GM12878 (cell line): ENCODE results near the gene NPVF. TPM values are rescaled to one million over a fixed set of nuclear protein-coding genes. Genes with fewer than 3 reads are reported as not detected.

Source experiments
- ATAC-seq: fragments of 200-7000 bp; cut with Tn5 transposase; 3 replicates; pipeline ENCODE4 v1.9.1; 2020; ENCODE audit warnings: mild to moderate bottlenecking, moderate library complexity
- BruUV-seq: library from RNA; stranded (reverse); fragments of 400-500 nt; replicated peaks from 2 replicates; lab custom pipeline; 2021; lab: Mats Ljungman, UMichigan
- CTCF ChIA-PET: fragments of 300-600 bp; sonication (Branson Sonifier 250); formaldehyde crosslinking; extraction: SDS; loops from one replicate; lab custom pipeline; 2021; ENCODE audit warnings: inconsistent platforms; lab: Yijun Ruan, JAX
- POLR2A ChIA-PET: fragments of 350-600 bp; formaldehyde crosslinking; extraction: SDS; loops from one replicate; lab custom pipeline; 2021; ENCODE audit warnings: inconsistent platforms; lab: Charles Lee
- RAD21 ChIA-PET: fragments of 300-600 bp; sonication (Branson Sonifier 250); formaldehyde crosslinking; loops from one replicate; lab custom pipeline; 2023; ENCODE audit warnings: antibody characterized with exemption; ENCODE audit not compliant: unreplicated experiment; lab: Charles Lee
- SMC1A ChIA-PET: fragments of 300-600 bp; sonication (Branson Sonifier 250); formaldehyde crosslinking; loops from one replicate; lab custom pipeline; 2023; ENCODE audit not compliant: unreplicated experiment, uncharacterized antibody; lab: Charles Lee
- DNase-seq: peaks from one replicate; pipeline ENCODE4 v3.0.0-alpha.2; 2011; ENCODE audit warnings: low read depth, low spot score
- FAIRE-seq: peaks from 3 replicates; lab custom pipeline; 2011; peaks lifted over from hg19 to GRCh38; lab: Jason Lieb, UNC
- H2AFZ ChIP-seq: 2 replicates; pipeline ENCODE4 v1.6.0; 2011; ENCODE audit warnings: low read depth, low read length, control low read depth; ENCODE audit not compliant: control insufficient read depth
- H3K27ac ChIP-seq: 2 replicates; pipeline ENCODE4 v1.5.1; 2011; ENCODE audit warnings: control low read depth; ENCODE audit not compliant: control insufficient read depth, insufficient read depth
- H3K27me3 ChIP-seq, 2 experiments: replicated peaks in 1 of 2; 2 replicates each; pipeline versions ENCODE4 v1.6.0 to v1.6.1; 2011; ENCODE audit warnings: low read length in 1 of 2; ENCODE audit not compliant: control insufficient read depth in 2 of 2, insufficient read depth in 2 of 2
- H3K36me3 ChIP-seq, 2 experiments: 2 replicates each; pipeline ENCODE4 v1.5.1; 2011; ENCODE audit warnings: low read length in 1 of 2; ENCODE audit not compliant: control insufficient read depth in 2 of 2, insufficient read depth in 2 of 2
- H3K4me1 ChIP-seq: 2 replicates; pipeline ENCODE4 v1.6.1; 2011; ENCODE audit warnings: mild to moderate bottlenecking, low read length, moderate library complexity, mixed read lengths; ENCODE audit not compliant: control insufficient read depth, insufficient read depth
- H3K4me2 ChIP-seq: 2 replicates; pipeline ENCODE4 v1.6.0; 2011; ENCODE audit warnings: control low read depth; ENCODE audit not compliant: control insufficient read depth, insufficient read depth
- H3K4me3 ChIP-seq: fragments of 200-600 bp; sonication (generic); 2 replicates; pipeline ENCODE4 v1.5.1; 2016
- H3K79me2 ChIP-seq: 2 replicates; pipeline ENCODE4 v1.6.0; 2011; ENCODE audit warnings: low read length; ENCODE audit not compliant: control insufficient read depth, insufficient read depth
- H3K9ac ChIP-seq: 2 replicates; pipeline ENCODE4 v1.8.0; 2011; ENCODE audit warnings: low read length, control low read depth, mixed read lengths; ENCODE audit not compliant: control insufficient read depth, insufficient read depth
- H3K9me3 ChIP-seq: replicated peaks from 3 replicates; pipeline ENCODE4 v1.5.1; 2011; ENCODE audit warnings: mild to moderate bottlenecking, low read length; ENCODE audit not compliant: control insufficient read depth, insufficient read depth
- H4K20me1 ChIP-seq: 2 replicates; pipeline ENCODE4 v1.6.0; 2011; ENCODE audit not compliant: control insufficient read depth, insufficient read depth
- MTA2 ChIP-seq: fragments of 450-650 bp; IDR thresholded peaks from 2 replicates; pipeline ENCODE4 v1.6.1; 2016; ENCODE audit warnings: low read depth, mild to moderate bottlenecking, moderate library complexity
- MTA3 ChIP-seq: IDR thresholded peaks from 2 replicates; pipeline ENCODE4 v1.6.1; 2012; ENCODE audit warnings: low read length, inconsistent platforms, borderline replicate concordance
- NR2C2 ChIP-seq: IDR thresholded peaks from 2 replicates; pipeline ENCODE4 v1.6.1; 2011; ENCODE audit warnings: borderline replicate concordance, low read depth; ENCODE audit not compliant: control insufficient read depth, insufficient read length
- RBBP5 ChIP-seq: fragments of 200-600 bp; sonication (generic); conservative IDR thresholded peaks from 2 replicates; pipeline ENCODE4 v1.6.1; 2016
- SMAD1 ChIP-seq: fragments of 450-650 bp; IDR thresholded peaks from 2 replicates; pipeline ENCODE4 v1.6.1; 2018; ENCODE audit warnings: mild to moderate bottlenecking, low read depth; ENCODE audit not compliant: partially characterized antibody
- WGBS: methylation state at CpG from one replicate; pipeline ENCODE4 v1.1.6; 2016; ENCODE audit warnings: low lambda C conversion rate; ENCODE audit not compliant: insufficient replicate concordance, insufficient coverage; ENCODE audit errors: missing lambda C conversion rate; 5-methylcytosine and 5-hydroxymethylcytosine counted together
- in situ Hi-C: fragments of 300-500 bp; cut with MboI; formaldehyde crosslinking; loops from 9 replicates; pipeline ENCODE4 v1.14.3; 2018; ENCODE audit warnings: mixed read lengths
- intact Hi-C: fragments of 100-400 bp; cut with micrococcal nuclease; formaldehyde crosslinking; loops from one replicate; pipeline ENCODE4 v1.14.2; 2022; ENCODE audit not compliant: unreplicated experiment
- polyA plus RNA-seq, 11 experiments: library from polyadenylated mRNA; depleted of rRNA in 4 of 11; unstranded in 6 of 11; stranded (reverse) in 5 of 11; fragments of >200 nt; fragmentation: Nextera tagmentation in 4 of 11; fragmentation: Illumina TruSeq in 1 of 11; extraction: Ambion mirVana in 4 of 11; extraction: Trizol in 1 of 11; gene quantifications; 1 replicate in 1 of 11; 2 replicates in 10 of 11; pipeline versions ENCODE4 v1.2.1 to v1.2.3, GENCODE V29; 2011 to 2016; ENCODE audit warnings: inconsistent platforms in 2 of 11, missing spikeins in 2 of 11, low read depth in 1 of 11
- total RNA-seq, 4 experiments: library from RNA; depleted of rRNA in 3 of 4; stranded (reverse); fragments of >200 nt in 3 of 4; fragmentation: Illumina TruSeq in 1 of 4; extraction: Trizol in 1 of 4; gene quantifications; 2 replicates each; pipeline versions ENCODE4 v1.2.1 to v1.2.3, GENCODE V29; 2013 to 2021
- TF ChIP-seq, protein P1 (sequence below): fragments of 450-650 bp; conservative IDR thresholded peaks from 2 replicates; pipeline ENCODE4 v1.6.1; 2017; ENCODE audit warnings: mild to moderate bottlenecking, moderate library complexity
- TF ChIP-seq, protein P2 (sequence below): fragments of 450-650 bp; formaldehyde crosslinking; IDR thresholded peaks from 2 replicates; pipeline ENCODE4 v1.5.0; 2022; ENCODE audit warnings: mild to moderate bottlenecking, missing genetic modification characterization

NPVF gene
- total and polyA plus RNA-seq, 10 of the 15 experiments (the other 5 are each of a cell fraction or from before 2014, with no cell fraction given): not detected

DNA sequence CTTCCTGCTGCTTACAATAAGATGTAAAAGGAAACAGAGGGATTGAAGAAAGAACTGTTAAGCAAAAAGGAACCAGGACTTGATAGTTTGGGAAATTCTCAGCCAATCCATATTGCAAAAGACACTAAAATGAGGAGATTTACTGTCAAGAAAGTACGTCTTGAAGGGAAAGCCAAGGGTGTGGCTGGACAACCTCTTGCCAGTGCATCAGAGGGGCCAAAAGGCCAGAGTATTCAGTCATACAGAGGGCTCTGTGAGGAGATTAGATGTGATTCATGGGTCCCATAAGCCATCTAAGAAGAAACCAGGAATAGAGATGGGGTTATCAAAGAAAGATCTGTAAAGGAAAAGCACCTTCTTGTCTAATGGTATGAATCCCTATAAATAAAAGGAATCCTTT is 25.4 kb upstream of the NPVF start (continued):
- TF ChIP-seq, protein P1, sequence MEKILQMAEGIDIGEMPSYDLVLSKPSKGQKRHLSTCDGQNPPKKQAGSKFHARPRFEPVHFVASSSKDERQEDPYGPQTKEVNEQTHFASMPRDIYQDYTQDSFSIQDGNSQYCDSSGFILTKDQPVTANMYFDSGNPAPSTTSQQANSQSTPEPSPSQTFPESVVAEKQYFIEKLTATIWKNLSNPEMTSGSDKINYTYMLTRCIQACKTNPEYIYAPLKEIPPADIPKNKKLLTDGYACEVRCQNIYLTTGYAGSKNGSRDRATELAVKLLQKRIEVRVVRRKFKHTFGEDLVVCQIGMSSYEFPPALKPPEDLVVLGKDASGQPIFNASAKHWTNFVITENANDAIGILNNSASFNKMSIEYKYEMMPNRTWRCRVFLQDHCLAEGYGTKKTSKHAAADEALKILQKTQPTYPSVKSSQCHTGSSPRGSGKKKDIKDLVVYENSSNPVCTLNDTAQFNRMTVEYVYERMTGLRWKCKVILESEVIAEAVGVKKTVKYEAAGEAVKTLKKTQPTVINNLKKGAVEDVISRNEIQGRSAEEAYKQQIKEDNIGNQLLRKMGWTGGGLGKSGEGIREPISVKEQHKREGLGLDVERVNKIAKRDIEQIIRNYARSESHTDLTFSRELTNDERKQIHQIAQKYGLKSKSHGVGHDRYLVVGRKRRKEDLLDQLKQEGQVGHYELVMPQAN: no peak
- no peak for TF ChIP-seq NR2C2

DNA sequence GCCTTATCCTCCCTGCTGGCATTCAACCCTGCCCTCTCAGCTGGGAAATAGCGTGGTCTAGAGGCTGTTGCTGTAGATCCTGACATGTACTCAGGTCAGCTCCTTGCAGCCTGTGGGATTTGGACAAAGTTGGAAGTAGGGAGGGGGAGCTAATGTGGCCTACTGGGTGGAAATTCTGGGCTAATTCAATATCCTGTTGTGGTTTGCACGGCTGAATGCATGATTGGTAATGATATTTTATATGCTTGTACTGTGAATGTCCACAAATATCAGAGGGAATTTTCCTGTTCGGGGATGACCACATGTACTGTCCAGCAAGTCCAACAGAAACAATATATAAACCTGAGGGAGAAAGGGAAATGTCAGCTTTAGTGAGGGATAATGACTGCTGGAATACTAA is 22.1 kb upstream of the NPVF start:
- WGBS: 16% methylated on average over 3 of the region's 3 CpGs
- ATAC-seq: no peak

More for the DNA sequence above, 22.1 kb upstream of the NPVF start:
- no peak for FAIRE-seq
- H3K36me3 ChIP-seq: no peaks in the 10 kb centered on the region
- DNase-seq: no peak
- no peaks in the 10 kb centered on the region for H3K4me1 ChIP-seq
- H3K27ac ChIP-seq: no peak overlapping the region
- H4K20me1 ChIP-seq: no peaks in the 10 kb centered on the region
- intact Hi-C loops: no loop called here
- no peaks in the 10 kb centered on the region for H3K79me2 ChIP-seq
- H3K4me2 ChIP-seq: no peak overlapping the region
- POLR2A ChIA-PET: no interaction called here
- SMC1A ChIA-PET: no interaction called here
- H3K27me3 ChIP-seq: no peaks in the 10 kb centered on the region; a peak in 1 of 4 replicates
- no peaks in the 10 kb centered on the region for H3K9me3 ChIP-seq
- no peak for TF ChIP-seq RBBP5
- no peak for TF ChIP-seq SMAD1
- no peak for TF ChIP-seq MTA3
- TF ChIP-seq MTA2: no peak
- TF ChIP-seq, protein P2, sequence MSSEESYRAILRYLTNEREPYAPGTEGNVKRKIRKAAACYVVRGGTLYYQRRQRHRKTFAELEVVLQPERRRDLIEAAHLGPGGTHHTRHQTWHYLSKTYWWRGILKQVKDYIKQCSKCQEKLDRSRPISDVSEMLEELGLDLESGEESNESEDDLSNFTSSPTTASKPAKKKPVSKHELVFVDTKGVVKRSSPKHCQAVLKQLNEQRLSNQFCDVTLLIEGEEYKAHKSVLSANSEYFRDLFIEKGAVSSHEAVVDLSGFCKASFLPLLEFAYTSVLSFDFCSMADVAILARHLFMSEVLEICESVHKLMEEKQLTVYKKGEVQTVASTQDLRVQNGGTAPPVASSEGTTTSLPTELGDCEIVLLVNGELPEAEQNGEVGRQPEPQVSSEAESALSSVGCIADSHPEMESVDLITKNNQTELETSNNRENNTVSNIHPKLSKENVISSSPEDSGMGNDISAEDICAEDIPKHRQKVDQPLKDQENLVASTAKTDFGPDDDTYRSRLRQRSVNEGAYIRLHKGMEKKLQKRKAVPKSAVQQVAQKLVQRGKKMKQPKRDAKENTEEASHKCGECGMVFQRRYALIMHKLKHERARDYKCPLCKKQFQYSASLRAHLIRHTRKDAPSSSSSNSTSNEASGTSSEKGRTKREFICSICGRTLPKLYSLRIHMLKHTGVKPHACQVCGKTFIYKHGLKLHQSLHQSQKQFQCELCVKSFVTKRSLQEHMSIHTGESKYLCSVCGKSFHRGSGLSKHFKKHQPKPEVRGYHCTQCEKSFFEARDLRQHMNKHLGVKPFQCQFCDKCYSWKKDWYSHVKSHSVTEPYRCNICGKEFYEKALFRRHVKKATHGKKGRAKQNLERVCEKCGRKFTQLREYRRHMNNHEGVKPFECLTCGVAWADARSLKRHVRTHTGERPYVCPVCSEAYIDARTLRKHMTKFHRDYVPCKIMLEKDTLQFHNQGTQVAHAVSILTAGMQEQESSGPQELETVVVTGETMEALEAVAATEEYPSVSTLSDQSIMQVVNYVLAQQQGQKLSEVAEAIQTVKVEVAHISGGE (CRISPR knock-in tag): no peak
- RAD21 ChIA-PET: no interaction called here
- H3K4me3 ChIP-seq: no peak overlapping the region
- in situ Hi-C loops: no loop called here
- CTCF ChIA-PET: interaction anchor here (1.0 to 1.6 kb wide), 3 partner anchors 33 to 317 kb away, joined by 3 to 4 read pairs (median 3); no protein-coding TSS in a partner anchor
- no peak overlapping the region for H2AFZ ChIP-seq
- H3K9ac ChIP-seq: no peak overlapping the region
- no TSS peak for BruUV-seq
